Cerebellar cortex (tissue), 1 donor: ENCODE measurements around the gene DYNC1I2.

Source experiments
- DNase-seq: peaks from one replicate; pipeline ENCODE4 v3.0.0-alpha.2; 2015; ENCODE audit warnings: low spot score

The DYNC1I2 gene

DNA sequence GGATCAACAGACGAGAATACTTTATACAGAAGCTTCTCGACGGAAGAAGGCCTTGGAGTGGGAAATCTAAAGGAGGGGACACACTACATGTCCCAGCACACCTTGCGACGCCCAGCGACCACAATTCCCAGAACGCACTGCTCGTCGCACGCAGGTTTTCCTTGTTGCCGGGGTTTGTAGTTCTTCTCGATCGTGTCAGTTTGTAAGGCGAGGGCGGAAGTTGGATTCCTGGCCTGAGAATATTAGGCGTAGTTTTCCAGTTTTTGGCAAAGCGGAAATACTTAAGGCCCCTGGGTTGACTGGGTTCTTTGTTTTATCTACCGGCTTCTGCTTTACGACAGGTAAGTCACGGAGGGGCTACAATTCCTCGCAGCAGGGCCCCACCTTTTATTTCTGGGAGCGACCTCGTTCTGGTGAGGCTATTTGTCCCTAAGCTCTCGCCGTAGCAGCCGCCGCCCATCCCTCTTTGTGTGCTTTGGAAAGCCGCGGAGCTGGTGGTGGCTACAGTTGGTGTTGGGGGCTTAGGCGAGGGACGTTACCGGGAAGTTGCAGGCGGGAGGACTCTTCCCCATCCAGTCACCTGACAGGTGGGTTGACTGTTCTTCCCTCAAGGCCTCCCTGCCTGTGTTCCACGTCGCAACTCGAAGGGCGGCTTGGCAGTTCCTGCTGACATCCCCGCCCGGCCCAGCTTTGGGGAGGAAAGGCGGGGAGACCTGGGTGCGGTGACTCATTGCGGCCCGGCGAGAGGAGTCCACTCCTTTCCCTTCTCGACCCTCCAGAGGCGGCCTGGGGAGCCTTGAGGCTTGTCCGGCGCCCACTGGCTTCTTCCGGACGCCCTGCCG, at the start of gene DYNC1I2:
DYNC1I2 (plus strand) TSS at position 183 of the 842 bp plus-strand sequence. CDS start 2,687 bp downstream, outside the sequence.
- DNase-seq, result peak; percentile 98

DNA sequence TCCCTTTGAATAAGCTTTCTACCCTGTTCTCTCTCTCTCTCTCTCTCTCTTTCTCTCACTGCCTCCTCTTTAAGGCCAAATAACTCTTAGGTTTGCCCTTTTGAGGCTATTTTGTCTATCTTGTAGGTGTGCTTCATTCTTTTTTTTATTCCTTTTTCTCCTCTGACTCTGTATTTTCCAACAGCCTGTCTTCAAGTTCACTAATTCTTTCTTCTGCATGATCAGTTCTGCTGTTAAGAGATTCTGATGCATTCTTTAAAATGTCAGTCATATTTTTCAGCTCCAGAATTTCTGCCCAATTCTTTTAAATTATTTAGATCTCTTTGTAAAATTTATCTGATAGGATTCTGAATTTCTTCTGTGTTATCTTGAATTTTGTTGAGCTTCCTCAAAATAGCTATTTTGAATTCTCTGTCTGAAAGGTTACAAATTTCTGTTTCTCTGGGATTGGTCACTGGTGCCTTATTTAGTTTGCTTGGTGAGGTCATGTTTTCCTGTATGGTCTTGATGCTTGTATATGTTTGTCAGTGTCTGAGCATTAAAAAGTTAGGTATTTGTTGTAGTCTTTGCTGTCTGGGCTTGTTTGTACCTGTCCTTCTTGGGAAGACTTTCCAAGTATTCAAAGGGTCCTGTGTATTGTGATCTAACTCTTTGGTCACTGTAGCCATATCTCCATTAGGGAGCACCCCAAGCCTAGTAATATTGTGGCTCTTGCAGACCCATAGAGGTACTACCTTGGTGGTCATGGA, 35.4 kb upstream of the DYNC1I2 start:
- DNase-seq, result no peak

DNA sequence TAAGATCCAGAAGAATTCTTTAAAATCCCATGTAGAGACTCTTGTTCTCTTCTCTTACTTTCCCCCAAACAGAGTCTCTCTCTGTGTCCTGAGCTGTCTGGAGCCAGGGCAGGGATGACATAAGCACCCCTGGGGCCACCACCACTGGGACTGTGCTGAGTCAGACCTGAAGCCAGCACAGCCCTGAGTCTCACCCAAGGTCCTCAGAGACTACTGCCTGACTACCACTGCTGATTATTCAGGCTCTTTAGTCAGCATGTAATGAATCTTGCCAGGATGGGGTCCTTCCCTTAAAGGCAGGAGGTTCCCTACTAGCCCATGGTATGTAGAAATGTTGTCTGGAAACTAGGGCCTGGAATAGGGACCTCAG, 34.9 kb upstream of the DYNC1I2 start:
- DNase-seq, result no peak

DNA sequence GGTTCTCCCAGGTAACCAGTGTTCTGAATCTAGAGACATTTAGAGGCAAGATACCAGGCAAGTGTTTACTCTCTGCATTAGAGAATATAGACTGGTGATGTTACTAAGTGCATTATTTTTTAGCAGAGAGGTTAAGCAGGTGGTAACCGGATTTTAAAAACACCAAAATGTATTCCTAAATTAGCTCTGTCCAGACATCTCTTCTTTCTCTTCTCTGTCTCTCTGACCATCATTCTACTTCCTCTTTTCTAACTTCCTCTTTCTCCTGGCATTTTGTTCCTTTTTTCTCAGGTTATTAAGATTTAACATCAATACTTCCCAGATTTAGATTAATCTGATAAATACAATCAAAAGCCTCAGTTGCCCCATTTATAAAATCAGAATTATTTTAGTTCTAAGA, 31.7 kb upstream of the DYNC1I2 start:
- DNase-seq, result no peak

DNA sequence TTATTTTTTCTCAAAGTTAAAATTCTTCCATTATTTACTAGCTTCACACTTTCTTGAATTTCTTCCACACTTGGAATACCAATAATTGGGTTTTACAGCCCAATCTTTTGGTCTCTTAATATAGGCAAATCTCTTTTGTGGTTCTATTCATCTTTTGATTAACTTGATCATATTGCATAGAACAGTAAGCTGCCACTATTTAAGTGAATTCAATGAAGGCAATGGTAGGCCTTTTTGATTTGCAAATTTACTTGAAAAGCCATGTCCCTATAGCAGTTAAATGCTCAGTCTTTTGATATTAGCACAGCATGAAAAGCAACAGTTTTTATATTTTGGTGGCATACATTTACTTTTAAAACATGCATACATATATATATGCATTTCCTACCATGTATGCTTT, 20.2 kb upstream of the DYNC1I2 start:
- no peak for DNase-seq

DNA sequence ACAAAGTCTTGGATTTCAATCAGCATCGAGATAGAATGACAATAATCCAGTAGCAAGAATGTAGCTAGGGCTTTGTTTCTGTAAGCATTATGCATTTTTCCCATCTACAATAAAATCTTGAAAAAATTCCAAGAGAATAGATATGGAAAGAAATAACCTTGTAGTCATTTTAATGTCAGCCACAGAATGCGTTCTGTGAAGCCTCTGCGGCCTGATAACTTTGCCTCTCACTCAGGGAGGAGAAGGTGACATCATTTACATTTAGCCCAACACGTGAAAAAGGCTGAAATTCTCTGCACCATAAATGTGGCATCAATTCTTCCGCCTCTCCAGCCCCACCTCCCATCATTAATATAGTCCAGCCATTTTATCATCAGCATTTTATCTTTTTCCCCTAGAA, 19.1 kb upstream of the DYNC1I2 start:
- DNase-seq, result no peak

DNA sequence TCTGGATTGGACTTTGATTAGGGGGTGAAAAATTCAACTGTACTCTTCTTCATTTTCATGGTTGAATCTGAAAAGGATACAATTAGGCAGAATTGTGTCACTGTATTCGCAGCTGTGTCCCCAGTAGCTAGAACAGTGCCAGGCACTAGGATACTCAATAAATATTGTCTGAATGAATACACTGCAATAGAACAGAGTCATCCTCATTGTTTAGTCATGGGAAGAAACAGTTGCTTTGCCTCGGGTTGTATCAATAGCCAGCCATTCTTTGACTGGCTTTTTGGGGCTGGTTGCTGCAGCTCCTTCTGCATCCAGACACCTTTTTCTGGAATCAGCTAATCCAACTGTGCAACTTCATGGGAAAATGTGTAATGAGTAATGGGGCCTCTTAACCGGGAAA, 18.1 kb upstream of the DYNC1I2 start:
- no peak for DNase-seq

DNA sequence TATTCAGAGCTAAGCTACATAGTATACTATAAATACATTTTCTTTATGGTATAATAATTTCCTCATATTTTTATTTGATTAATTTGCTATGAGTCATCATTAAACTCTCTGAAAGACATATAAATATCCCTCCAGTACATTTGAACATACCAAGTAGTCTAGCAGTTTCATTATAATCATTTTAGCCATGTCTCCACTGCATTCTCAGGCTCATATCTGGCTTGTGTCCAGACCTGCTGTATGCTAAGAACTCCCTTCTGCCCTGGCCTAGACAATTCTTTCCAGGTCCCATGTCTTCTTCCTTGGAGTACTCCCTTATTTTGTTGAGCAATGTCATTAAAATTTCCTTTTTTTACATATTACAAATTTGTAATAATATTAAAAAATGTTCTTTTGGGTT, 16.6 kb upstream of the DYNC1I2 start:
- no peak for DNase-seq

DNA sequence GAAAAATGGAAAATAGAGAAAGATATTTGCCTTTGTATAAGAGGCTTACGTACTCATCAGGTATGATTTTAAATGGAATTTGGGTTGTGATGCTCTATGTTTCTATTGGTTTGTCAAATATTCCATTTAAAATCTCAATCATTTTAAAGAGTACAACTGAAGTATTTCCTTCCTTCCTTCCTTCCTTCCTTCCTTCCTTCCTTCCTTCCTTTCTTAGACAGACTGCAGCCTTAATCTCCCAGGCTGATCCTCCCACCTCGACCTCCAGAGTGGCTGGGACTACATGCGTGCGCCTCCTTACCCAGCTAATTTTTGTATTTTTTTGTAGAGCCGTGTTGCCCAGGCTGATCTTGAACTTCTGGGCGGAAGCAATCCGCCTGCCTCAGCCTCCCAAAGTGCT, 15.4 kb upstream of the DYNC1I2 start:
- no peak for DNase-seq

DNA sequence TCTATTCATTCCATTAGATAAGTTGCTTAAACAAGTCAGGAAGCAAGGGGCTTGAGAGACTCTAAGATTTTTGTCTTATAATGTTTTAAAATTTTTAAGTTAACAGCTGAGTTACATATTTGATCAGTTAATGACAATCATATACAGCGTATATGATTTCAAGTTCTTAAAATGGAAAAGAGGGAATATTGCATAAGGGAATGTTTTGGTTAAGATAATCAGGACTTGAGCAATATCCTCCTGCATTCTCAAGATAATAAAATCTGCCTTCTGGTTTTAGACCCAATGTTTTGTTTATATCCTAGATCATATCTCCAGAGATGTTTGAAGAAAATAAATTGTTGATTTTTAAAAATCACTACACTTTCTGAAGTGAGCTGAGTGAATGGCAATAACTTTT, 13.4 kb upstream of the DYNC1I2 start:
- DNase-seq, result no peak

DNA sequence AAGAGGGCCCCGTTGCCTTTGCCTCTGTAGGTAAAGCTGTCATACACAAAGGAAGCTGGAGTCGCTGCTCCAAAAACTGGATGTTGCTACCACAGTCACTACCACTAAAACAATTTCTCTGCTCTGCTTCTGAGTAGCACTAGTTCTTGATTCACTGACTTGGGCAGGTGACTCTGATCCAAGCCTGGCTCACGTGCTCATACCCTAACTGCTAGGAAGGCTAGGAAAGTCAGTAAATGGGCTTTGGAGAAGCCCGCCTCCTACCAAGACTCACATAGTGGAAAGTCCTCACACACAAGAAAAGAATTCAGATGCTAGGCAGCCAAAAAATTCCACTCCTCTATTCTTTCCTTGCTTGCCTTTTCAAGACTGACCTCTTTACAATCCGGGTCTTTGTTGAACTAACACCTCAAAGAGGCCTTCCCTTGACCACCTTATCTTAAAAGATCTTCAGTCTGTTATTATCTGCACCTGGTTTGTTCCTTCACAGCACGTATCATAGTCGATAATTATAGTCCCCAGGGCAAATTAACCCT, 11.4 kb upstream of the DYNC1I2 start:
- no peak for DNase-seq

DNA sequence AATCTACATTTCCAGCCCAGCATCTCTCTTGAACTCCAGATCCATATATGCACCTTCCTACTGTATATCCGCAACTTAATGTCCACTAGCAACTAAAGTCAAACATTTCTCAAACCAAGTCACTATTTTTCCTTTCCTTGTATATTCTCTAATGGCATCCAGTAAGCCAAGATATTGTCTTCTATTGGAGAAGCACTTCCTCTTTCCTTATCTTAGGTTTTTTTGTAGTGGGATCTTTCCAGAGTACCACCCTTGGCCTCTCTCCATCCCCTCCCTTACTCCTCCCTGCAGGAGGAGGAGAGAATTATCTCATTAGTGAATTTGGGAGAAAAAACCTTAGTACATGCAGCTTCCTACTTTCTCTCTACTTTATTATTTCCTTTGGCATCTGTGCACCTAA, 8.7 kb upstream of the DYNC1I2 start:
- no peak for DNase-seq

DNA sequence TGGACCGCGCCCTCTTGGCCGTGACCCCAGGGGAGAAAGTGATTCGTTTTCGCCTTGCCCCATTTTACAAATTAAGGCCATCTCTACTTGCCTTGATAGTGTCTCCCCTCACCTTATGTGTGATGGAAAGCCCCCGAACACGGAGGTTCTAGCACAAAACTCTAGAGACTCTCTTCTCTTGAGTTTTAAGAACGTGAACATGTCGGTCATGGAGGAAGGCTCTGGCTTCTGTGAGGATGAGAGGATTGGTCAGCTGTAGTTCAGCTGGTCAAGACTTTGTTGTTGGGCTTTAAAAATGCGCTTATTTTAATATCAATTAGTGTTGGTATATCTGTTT, 828 bp downstream of the DYNC1I2 start:
- no peak for DNase-seq

DNA sequence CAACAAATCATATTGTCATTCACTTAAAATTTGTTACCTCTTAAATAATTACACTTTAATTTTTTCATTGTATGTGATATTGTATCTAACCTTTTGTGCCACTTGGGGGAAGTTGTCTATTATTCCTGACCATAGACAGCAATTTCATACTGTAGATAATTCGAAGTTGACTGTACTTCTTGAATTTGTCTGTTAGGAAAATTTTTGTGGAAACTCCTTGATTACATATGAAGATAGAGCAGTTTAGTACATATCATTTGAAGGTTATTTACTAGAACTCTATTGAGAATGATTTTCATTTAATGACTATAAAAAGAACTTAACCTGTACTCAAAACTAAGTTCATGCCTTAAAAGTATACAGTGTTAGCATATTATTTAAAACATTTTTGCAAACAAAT, 5.1 kb downstream of the DYNC1I2 start:
- DNase-seq, result no peak

DNA sequence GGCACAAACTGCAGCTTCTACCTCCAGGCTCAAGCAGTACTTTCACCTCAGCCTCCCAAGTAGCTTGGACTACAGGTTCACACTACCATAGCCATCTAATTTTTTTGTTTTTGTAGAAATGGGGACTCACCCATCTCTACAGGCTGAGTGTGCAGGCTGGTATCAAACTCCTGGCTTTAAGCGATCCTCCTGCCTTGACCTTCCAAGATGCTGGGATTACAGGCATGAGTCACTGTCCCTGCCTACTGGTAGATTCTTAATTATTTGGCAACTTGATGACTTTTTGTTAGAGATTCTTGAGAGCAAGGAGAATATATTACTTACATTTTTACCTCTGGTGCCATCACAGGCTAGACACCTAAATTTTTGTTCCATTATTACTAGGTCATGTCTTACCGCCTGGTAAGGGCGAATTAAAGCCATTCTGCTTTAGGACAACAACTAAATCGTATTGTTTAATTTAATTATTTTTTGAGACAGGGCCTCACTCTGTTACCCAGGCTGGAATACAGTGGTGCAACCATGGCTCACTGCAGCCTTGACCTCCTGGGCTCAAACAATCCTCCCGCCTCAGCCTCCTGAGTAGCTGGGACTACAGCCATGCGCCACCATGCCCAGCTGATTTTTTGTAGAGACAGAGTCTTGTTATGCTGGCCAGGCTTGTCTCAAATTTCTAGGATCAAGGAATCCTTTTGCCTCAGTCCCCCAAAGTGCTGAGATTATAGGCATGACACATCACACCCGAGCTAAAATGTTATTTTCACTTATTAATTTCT, 15.7 kb downstream of the DYNC1I2 start:
- DNase-seq, result no peak

DNA sequence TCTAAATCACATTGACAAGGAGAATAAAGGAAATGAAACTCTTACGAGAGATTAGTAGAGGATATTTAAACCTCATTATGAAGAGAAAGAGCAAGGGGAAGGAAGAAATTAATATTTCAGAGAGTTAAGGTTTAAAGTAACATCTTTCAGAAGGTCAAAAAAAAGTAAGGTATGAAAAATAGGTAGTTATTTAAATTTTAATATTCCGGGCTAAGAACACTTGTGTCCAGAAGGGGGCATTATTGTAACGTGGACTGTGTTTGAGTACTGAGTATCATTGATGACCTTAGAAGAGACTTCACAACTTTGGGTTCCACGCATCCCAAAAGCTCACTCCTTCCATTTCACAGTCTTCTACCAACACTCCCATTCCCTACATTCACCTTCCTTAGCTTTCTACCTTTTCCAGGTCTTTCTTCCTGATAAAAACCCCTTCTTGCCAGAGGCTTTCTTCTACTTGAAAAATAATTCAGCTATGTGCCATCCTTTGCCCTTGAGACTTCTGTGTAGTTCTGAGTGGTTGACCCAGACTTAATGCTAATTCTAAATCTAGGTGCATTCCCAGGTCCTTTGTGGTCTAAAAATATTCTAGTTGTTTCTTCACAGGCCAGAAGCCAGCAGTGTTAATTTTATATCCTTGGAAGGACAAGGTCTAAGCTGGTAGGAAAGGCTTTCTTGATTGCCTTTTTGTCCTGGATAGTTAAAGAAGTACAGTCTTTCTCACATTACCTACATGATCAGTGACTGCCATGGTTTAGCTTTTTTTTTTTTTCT, 16.5 kb downstream of the DYNC1I2 start:
- peak; percentile 48 for DNase-seq

DNA sequence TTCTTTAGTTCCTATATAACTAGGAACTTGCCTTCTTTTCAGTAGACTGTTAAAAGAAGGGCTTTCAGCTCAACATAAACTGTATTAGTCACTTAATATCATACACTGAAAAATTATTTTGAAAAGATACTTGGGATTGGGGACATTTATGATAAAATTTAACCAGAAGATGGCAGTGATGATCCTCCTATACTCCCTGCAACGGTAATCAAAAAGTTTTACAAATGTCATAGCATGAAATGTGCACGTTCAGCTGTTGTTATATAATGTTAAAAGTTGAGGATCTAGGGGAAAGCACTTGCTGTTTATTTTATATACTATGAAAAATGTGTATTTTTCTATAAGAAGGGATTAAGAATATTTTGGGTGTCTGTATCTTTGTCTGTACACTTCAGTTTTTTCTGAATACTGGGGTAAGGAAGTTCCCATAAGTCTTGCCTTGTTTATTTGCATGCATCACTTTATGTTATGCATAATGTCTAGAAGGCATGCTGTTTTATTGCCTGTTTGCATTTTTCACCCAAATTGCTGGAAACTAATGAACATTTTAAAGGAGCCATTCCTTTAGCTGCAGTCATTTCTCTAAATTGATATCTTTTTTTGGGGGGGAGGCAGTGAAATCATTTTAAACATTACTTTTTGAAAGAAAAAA, 19.0 kb downstream of the DYNC1I2 start:
- peak; percentile 34 for DNase-seq

DNA sequence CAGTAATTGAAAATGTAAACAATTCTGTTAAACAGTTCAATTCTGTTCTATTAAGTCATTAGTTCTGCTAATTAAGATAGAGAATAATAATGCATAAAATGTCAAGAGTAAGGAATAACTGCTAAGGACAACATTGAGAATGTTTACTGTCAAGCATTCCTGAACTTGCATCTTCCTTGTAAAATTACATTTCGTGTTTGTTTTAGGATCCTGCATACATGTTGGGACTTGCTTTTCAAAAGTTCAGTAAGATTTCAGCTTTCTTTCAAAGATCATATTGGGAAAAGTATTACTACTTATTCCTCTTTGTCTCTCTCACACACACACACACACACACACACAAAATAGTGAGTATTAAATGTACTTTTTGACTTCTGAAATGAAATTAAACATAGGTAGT, 20.5 kb downstream of the DYNC1I2 start:
- no peak for DNase-seq

DNA sequence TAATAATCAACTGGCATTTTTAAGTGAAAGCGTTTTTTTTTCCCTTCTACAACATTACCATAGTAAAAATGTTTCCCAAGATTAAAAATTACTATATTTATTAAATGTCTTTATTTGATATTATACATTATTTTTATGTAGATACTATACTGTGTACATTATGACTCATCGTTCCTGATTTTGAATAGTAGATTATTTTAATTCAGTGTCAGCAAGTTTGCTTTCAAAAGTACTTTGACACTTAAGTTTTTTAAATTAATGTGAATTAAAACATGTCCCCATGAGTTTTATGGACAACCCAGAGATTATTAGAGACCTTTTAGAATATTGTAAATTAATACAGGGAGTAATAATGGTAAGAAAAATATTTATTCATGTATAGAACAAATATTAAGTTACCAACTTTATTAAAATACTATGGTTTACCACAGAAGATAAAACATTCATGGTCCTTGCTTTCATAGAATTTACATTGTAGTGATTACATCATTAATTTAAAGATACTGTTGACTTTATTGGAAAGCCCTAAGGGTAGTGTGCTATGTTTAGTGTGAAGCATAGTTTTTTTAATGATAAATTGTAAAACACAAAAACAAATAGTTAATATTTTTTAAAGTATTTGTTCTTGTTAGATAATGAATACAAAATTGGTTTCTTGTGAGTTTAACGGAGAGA, 21.9 kb downstream of the DYNC1I2 start:
- DNase-seq, result no peak

DNA sequence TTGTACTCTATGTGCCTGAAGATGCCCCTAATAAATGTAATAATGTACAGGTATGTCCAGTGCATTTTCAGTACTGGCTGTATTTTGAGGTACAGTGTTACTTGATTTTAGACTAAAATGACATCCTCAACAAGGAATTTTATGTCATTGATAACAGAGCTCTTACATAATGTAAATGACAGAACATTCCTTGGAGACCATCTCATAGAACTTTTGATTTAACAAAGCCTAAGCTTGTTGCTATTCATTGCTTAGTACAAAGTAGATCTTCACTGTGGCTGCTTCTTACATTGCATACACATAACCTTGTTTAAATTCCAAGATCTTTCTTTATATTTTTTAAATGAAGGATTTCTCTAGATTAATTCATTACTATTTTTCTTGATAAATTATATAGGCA, 24.1 kb downstream of the DYNC1I2 start:
- DNase-seq, result no peak

DNA sequence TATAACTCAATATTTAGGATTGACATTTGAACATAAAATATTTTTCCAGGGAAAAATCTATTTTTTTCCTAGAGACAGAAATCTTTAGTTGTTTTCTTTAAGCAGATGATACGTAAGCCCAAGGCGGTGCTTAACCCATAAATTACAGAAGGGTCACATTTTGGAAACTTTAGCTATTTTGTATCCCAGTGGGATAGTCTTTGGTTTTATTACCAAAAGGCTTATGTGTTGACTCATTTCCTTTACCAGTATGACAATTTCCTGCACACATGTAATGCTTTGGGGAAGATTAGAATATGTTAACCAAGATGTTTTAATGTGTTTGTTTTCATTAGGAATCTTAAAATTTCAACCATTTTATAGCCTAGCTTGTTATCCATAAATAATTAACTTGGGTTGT, 24.8 kb downstream of the DYNC1I2 start:
- peak; percentile 33 for DNase-seq
